Right renal cortex interstitium (tissue), 3 donors: Measurements from ENCODE around the gene OR51B2. TPM values are rescaled to one million over a fixed set of nuclear protein-coding genes. Genes with fewer than 3 reads are reported as not detected.

Experiments
- DNase-seq, 3 donors: peaks; one replicate each; pipeline ENCODE4 v3.0.0-alpha.2; 2013; ENCODE audit warnings: low read depth in 3 of 3, low spot score in 2 of 3
- polyA plus RNA-seq, 3 donors: library from polyadenylated mRNA; unstranded; fragments of 120-200 nt; gene quantifications; one replicate each; pipeline ENCODE4 v1.2.1, GENCODE V29; 2013; ENCODE audit not compliant: insufficient read length in 3 of 3

The OR51B2 gene
- polyA plus RNA-seq, 3 donors: not detected

GRCh38 chr11:5284637-5285036 is 39.5 kb downstream of the OR51B2 start:
- DNase-seq: no peak

DNA sequence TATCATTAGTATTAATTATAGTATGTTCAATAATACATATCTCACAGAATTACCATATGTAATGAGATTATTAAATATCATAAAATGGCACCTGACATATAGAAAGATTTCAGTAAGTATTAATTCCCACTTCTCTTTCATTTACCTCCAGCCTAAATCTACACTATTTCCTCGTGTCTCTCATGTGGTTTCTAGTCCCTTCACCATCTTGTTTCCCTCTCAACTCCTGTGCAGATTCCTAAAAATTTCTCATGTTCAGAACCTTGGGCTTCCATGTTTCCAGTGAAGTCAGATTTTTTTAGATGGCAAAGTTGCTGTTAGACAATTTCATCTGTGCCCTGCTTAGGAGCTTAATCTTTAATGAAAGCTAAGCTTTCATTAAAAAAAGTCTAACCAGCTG is 40.2 kb downstream of the OR51B2 start:
- no peak for DNase-seq

GRCh38 chr11:5283086-5283485 is 41.0 kb downstream of the OR51B2 start:
- no peak for DNase-seq

DNA sequence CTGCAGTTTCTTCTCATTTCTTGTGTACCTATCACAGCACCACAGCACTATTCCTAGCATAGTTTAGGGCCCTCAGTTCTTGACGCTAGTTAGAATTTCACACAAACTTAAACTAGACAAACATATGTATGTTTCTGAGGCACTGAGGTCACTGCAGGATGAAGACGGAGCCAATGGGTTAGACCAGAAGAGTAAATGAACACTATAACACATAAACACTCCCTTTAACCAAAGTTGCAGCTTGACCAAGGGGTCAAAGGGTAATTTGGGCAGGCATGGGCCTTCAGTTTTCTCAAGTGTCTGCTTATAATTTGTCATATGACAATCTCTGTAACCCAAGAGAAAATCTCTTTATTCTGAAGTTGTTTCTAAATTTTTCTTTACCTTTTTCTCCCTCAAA is 41.5 kb downstream of the OR51B2 start:
- no peak for DNase-seq

GRCh38 chr11:5281596-5281995 is 42.5 kb downstream of the OR51B2 start:
- DNase-seq: no peak

- no peak for DNase-seq
These were observed 43.5 kb downstream of the OR51B2 start for GRCh38 chr11:5280582-5281102.

DNA sequence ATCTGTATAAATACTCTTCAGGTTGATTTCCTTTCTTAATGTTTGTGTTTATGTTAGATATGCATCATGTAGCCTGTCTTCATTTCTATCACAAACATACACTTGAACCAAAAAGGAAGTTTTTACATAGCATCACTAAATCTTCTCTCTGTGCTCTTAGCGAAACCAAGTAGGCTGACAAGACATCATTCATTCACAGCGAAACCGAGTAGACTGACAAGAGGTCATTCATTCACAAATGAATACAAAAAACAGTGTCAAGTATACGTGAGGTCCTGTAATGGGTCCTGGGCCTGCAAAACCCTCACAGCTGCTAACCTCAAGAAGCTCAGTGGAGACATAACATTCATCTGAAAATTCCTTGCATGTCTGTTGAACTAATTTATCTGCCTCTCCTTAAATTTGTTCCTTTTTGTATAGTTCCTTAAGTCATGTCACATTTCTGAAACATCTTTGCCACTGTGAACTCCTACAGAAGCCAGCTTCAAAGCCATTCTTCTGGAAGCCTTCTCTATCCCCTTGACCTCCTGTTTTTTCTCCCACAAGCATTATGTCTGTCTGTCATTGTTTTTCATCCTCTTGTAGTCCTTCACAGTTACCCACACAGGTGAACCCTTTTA is 44.5 kb downstream of the OR51B2 start:
- no peak for DNase-seq

DNA sequence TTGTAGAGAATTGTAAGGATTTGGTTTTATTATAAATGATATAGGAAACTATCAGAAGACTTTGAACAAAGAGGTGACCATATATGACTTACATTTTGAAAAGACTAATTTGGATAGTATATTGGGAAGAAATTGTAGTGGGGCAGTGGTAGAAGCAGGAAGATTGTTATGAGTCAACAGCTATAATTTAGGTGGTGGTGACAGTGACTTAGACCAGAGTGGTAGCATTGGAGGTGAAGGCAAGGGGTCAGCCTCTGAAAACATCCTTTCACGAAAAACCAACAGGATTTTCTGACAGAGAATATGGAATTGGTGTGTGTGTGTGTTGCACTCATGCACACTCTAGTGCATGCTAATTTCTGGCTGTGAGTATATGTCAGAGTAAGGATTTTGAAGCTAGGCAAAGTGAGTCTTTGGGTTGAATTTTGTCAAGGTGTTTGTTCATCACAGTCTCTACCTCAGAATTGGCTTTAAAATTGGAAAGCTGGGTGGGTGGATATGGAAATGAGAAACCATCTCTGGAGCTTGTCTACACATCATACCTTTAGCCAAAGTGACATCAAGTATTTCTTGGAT is 46.2 kb downstream of the OR51B2 start:
- no peak for DNase-seq

GRCh38 chr11:5276697-5277096 is 47.4 kb downstream of the OR51B2 start:
- DNase-seq: no peak

DNA sequence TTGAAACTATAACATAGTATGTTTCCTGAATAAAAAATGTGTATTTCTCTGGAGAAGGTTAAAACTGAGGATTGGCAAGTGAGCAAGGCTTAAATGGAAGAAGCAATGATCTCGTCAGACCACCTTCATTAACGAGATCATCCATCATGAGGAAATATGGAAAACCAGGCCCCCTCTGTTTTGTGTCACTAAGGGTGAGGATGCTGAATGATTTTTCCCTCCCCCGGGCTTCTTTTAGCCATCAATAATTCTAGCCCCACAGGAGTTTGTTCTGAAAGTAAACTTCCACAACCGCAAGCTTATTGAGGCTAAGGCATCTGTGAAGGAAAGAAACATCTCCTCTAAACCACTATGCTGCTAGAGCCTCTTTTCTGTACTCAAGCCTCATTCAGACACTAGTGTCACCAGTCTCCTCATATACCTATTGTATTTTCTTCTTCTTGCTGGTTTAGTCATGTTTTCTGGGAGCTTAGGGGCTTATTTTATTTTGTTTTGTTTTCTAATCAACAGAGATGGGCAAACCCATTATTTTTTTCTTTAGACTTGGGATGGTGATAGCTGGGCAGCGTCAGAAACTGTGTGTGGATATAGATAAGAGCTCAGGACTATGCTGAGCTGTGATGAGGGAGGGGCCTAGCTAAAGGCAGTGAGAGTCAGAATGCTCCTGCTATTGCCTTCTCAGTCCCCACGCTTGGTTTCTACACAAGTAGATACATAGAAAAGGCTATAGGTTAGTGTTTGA is 48.6 kb downstream of the OR51B2 start:
- no peak for DNase-seq

DNA sequence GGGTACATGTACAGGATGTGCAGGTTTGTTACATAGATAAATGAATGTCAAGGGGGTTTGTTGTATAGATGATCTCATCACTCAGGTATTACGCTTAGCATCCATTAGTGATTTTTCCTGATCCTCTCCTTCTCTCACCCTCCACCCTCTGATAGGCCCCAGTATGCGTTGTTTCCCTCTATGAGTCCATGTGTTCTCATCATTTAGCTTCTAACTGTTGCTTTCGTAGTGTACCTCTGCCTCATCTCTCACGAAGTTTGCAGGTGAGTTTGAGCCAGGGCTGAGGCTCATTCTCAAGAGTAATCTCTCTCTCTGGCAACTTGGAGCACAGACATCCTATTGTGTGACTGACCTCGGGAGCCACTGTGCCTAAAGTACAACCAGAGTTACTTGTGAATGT is 49.7 kb downstream of the OR51B2 start:
- DNase-seq: no peak

Other genes with a start within 250 kb of the OR51B2 start
- gene OR52A5, start 185.9 kb downstream of the OR51B2 start, polyA plus RNA-seq: not detected
- gene OR52A1, start 169.5 kb downstream of the OR51B2 start, polyA plus RNA-seq: under 1 TPM in 1 of 3 donors, not detected in 2; 0.03 TPM
- not detected for gene OR51V1, start 123.6 kb downstream of the OR51B2 start, polyA plus RNA-seq
- 100 to 1,000 TPM; 146 to 221 (median 152) TPM for gene HBB, start 97.2 kb downstream of the OR51B2 start, polyA plus RNA-seq
- gene HBD, start 89.8 kb downstream of the OR51B2 start, polyA plus RNA-seq: 1 to 10 TPM; 1.9 to 2.2 (median 2.1) TPM
- gene HBG1, start 74.4 kb downstream of the OR51B2 start, polyA plus RNA-seq: 1 to 10 TPM; 3.5 to 6.3 (median 5.8) TPM
- gene HBG2, start 69.5 kb downstream of the OR51B2 start, polyA plus RNA-seq: 1,000 to 10,000 TPM; 2,105 to 2,538 (median 2,461) TPM
- 10 to 100 TPM in 1 of 3 donors, 1 to 10 TPM in 2; 7.4 to 13.8 (median 8.1) TPM for gene HBE1, start 54.4 kb downstream of the OR51B2 start, polyA plus RNA-seq
- gene OR51B4, start 22.4 kb downstream of the OR51B2 start, polyA plus RNA-seq: under 1 TPM in 1 of 3 donors, not detected in 2; 0.22 TPM
- under 1 TPM; 0.14 to 0.49 (median 0.14) TPM for gene OR51B5, start 19.2 kb upstream of the OR51B2 start, polyA plus RNA-seq
- gene OR51B6, start 27.2 kb upstream of the OR51B2 start, polyA plus RNA-seq: not detected
- gene OR51M1, start 59.5 kb upstream of the OR51B2 start, polyA plus RNA-seq: not detected
- not detected for gene OR51Q1, start 97.8 kb upstream of the OR51B2 start, polyA plus RNA-seq
- not detected for gene OR51I1, start 117.2 kb upstream of the OR51B2 start, polyA plus RNA-seq
- not detected for gene OR51I2, start 125.0 kb upstream of the OR51B2 start, polyA plus RNA-seq
- gene OR52D1, start 164.4 kb upstream of the OR51B2 start, polyA plus RNA-seq: not detected
- gene UBQLN3, start 185.7 kb upstream of the OR51B2 start, polyA plus RNA-seq: not detected
- under 1 TPM; 0.43 to 0.57 (median 0.43) TPM for gene UBQLNL, start 192.4 kb upstream of the OR51B2 start, polyA plus RNA-seq
- not detected for gene OR52H1, start 224.2 kb upstream of the OR51B2 start, polyA plus RNA-seq